NCI-H345 (cell line): ENCODE measurements around the gene MEF2B.
"Not testable (repeated sequence)": the region's sequence is repeated elsewhere in the genome, so short reads cannot be mapped to it uniquely, and the experiment has no call there.

Experiments
- DNase-seq: peaks from one replicate; lab custom pipeline; 2025; lab: John Stamatoyannopoulos, UW

Gene MEF2B

DNA sequence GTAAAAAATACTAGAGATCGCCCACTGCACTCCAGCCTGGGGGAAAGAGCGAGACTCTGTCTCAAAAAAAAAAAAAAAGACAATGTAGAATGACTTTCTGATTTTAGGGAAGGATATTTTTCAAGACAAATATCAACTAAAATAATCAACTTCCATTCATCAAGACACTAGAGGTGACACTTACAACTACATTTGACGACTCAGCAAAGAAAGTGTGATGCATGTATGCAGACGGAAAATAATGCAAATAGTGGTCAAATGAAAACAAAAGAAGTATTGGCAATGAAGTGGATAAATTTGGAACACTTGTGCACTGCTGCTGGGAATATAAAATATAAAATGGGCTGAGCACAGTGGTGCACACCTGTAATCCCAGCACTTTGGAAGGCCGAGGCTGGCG, 44.0 kb downstream of the MEF2B start:
- DNase-seq: no peak

DNA sequence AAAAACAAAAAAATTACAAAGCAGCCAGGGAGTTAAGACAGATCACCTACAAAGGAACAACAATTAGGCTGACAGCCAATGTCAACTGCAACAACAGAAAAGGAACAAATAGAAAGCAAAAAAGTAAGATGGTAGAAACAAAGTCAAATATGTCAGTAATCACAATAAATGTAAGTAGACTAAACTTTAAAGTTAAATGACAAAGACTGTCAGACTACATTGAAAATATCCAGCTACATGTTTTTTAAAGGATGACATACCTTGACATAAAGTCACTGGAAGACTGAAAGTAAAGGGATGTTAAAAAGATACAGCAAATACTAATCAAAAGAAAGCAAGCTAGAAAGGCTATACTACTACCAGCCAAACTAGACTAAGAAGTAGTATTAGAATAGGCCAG, 46.7 kb downstream of the MEF2B start:
- DNase-seq: no peak

GRCh38 chr19:19122902-19123301, 47.2 kb downstream of the MEF2B start:
- DNase-seq: no peak

GRCh38 chr19:19121371-19121770, 48.7 kb downstream of the MEF2B start:
- no peak for DNase-seq

DNA sequence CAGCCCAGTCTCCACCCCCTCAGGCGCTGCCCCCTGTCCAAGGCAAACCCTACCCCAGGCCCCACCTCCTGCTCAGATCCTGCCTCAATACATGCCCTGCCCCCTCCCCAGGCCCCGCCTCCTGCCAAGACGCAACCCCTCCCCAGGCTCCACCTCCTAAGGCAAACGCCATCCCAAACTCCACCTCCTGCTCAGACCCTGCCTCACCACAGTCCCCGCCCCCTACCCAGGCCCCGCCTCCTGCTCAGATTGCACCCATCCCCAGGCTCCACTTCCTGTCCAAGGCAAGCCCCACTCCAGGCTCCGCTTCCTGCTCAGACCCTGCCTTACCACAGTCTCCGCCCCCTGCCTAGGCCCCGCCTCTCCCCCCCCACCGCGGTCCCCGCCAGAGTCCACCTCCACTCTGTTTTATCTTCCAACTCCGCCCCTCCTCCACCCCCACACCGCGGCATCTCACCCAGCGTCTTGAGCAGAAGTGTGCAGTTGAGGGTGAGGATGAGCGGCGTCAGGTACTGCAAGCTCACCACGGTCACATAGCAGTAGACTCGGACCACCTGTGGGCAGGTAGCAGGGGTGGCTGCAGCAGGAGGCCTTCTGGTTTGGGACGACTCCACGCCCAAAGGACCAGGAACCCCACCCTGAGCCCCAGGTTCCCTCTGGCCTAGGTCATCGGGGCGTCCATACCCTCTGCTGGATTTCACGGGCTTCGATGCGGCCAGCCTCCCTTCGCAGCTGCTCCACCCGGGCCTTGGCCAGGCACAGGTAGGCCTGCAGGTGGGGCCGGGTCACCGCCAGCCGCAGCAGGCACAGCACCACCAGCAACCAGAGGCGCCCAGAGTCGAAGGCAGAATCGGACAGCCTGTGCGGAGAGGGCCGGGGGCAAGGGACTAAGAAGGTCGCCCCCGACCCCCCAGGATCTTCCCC, 49.5 kb downstream of the MEF2B start:
- DNase-seq: no peak

DNA sequence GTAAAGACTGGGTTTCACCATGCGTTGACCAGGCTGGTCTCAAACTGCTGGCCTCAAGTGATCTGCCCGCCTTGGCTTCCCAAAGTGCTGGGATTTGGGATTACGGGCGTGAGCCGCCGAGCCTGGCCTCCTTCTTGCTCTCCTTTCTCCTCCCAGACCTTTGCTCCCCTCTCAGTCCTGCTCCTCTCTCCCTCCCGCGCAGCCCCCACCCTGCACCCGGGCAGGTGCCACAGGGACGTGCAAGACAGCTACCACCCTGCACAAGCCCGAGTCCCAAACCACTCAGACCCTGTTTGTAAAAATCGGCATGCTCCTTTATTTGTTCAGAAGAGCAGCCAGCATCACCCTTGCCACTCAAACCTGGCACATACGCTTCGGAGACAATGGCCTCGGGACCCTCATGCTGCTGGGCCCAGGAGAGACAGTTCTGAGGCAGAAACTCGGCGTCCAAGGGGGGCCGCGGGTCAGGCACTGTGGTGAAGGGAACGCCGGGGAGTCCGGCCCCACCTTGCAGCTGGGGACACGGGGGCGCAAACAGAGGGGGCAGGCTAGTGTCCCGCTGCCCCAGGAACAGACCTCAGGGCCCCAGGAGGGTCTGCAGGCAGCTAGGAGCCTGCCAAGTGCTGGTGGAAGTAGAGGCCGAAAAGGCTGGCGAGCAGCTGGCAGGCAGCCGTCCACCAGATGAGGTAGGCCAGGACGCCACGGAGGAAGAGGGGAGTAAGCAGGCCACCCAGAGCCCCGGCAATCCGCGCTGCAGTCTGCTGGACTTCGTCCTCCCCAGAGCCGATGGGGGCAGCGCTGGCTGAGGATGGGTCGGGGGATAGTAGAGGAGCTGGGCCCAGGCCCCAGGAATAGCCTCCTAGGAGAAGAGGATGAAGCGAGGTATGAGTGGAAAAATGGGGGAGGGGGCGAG, 50.5 kb downstream of the MEF2B start:
- no peak for DNase-seq

- no peak for DNase-seq
Measured at GRCh38 chr19:19115954-19116353, 54.1 kb downstream of the MEF2B start.

GRCh38 chr19:19113040-19113626, 56.9 kb downstream of the MEF2B start:
- no peak for DNase-seq

GRCh38 chr19:19111967-19112580, 58.0 kb downstream of the MEF2B start:
- no peak for DNase-seq

DNA sequence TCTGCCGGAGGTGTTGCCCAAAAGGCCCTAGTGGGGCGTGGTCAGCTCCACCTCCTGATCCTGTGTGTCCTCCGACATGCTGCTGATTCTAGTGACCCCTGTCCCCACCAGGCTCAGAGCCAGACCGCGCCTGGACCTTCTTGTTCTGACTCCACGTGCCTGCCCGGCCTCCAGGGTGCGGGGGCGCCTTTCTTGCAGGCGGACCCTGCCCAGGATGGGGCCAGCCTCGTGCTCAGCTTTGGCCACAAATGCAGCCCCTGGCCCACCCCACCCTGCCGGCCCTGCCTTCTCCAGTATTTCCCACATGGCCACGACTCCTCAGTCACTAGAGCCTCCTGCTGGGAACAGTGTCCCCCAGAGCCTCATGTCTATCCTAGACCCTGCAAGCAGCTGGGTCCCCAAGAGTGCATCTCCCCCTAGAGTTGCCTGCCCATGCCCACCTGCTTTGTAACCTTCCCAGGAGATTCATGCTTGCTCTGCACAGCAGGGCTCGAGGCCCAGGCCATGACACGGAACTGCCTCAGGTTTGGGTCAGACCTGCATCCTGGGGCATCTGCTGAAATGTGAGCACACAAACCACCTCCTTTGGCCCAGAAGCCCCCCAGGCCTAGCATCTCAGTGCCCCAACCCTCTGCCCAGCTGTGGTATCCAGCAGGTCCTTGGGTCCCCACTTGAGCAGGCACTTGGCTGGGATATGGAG, 58.8 kb downstream of the MEF2B start:
- DNase-seq: no peak

GRCh38 chr19:19110410-19111135, 59.5 kb downstream of the MEF2B start:
- DNase-seq: no peak

DNA sequence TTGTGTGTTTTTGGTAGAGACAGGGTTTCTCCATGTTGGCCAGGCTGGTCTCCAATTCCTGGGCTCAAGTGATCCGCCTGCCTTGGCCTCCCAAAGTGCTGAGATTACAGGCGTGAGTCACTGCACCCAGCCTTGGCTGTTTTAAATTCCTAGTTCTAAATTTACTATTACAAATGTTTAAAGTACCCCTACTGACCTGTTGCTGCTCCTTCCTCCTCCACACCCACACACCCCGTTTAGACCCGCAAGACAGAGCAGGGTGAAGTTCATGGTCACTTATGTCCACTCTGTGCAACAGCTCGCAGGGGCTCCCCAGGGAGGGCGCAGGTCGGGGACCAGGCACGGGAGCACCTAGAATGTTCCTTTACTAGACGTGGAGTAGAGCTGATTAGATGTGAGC, 60.5 kb downstream of the MEF2B start:
- no peak for DNase-seq

DNA sequence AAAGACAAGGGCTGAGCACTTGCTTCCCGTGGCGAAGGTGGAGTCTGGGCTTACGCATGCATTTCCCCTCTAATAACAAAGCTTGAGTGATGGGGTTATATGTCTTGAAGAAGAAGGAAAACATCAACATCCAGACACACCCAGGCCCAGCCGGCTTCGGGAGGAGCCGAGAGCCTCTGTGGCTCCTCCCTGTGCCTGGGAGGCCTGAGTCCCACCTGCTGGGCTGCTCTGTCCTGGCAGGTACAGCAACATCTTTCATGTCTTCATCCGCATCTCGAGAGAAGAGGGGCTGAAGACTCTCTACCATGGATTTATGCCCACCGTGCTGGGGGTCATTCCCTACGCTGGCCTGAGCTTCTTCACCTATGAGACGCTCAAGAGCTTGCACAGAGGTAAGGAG, 62.4 kb downstream of the MEF2B start:
- DNase-seq: no peak

DNA sequence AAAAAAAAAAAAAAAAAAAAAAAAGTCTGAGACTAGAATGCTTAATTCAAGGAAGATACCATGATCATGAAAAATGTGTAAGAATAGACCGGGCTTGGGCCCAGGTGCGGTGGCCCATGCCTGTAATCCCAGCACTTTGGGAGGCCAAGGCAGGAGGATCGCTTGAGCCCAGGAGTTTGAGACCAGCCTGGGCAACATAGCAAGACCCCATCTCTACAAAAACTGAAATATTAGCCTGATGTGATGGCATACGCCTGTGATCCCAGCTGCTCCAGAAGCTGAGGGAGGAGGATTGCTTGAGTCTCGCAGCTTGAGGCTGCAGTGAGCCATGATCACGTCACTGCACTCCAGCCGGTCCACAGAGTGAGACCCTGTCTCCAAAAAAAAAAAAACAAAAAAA, 63.1 kb downstream of the MEF2B start:
- not testable (repeated sequence) for DNase-seq

- no peak for DNase-seq
Measured at GRCh38 chr19:19106056-19106551, 64.0 kb downstream of the MEF2B start.

DNA sequence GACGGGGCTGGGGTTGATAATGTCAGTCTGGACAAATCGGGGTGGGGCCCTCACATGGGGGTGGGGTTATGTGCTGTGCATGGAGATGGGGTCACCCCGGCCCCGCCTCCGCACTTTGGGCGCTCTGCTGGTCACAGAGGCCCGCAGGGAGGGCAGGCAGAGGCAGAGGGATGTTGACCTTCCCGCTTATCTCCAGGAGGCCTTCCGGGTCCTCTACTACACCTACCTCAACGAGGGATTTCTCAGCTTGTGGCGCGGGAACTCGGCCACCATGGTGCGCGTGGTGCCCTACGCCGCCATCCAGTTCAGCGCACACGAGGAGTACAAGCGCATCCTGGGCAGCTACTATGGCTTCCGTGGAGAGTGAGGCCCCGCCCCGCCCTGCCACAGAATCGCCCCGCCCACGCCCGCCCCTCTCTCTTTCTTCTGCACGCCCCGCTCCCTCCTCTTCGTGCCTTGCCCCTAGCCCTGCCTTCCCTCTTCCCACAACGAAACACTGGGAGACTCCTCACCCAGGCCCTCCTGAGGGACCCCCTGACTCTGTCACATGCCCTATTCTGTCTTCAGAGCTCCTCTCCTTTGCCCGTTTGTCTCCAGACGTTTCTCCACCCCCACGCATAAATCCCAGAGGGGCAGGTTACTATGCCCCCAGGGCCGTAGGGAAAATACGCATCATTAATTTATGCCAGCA, 64.6 kb downstream of the MEF2B start:
- no peak for DNase-seq

DNA sequence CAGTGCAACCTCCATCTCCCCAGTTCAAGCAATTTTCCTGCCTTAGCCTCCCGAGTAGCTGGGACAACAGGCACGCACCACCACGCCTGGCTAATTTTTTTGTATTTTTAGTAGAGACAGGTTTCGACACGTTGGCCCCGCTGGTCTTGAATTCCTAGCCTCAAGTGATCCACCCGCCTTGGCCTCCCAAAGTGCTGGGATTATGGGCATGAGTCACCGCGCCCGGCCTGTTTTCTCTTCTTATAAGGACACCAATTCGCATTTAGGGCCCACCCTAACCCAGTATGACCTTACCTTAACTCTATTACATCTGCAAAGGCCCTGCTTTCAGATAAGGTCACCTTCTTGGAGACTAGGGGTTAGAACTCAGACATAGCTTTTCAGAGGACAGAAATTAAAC, 66.9 kb downstream of the MEF2B start:
- no peak for DNase-seq

- DNase-seq: not testable (repeated sequence)
Measured at GRCh38 chr19:19102566-19102965, 67.5 kb downstream of the MEF2B start.

GRCh38 chr19:19101540-19101939, 68.5 kb downstream of the MEF2B start:
- no peak for DNase-seq
